IMR-90 (cell line): Measurements from ENCODE around the gene ATRX. TPM values are rescaled to one million over a fixed set of nuclear protein-coding genes. Genes with fewer than 3 reads are reported as not detected.

Experiments used
- ATAC-seq: fragments of 200-7000 bp; cut with Tn5 transposase; 2 replicates; pipeline ENCODE4 v1.9.1; 2020; ENCODE audit warnings: low read depth, mild to moderate bottlenecking, moderate library complexity
- BruUV-seq: library from RNA; stranded (reverse); fragments of 400-500 nt; replicated peaks from 2 replicates; lab custom pipeline; 2021; lab: Mats Ljungman, UMichigan
- CTCF ChIA-PET: fragments of 300-600 bp; formaldehyde crosslinking; extraction: SDS; loops from one replicate; lab custom pipeline; 2021; ENCODE audit warnings: antibody characterized with exemption; lab: Yijun Ruan, JAX
- POLR2A ChIA-PET: fragments of 300-600 bp; sonication (Branson Sonifier 250); formaldehyde crosslinking; loops from one replicate; lab custom pipeline; 2022; ENCODE audit warnings: antibody characterized with exemption; ENCODE audit not compliant: unreplicated experiment; lab: Charles Lee
- DNase-seq: peaks from one replicate; pipeline ENCODE4 v3.0.0; 2013
- H2AFZ ChIP-seq: replicated peaks from 2 replicates; pipeline ENCODE3; 2013; ENCODE audit warnings: low read length, mild to moderate bottlenecking; ENCODE audit not compliant: poor library complexity
- H2AK5ac ChIP-seq: 2 replicates; pipeline ENCODE4 v1.6.1; 2013; ENCODE audit warnings: low read depth, low read length, inconsistent platforms
- H2AK9ac ChIP-seq: replicated peaks from 2 replicates; pipeline ENCODE3; 2013; ENCODE audit warnings: mild to moderate bottlenecking, low read depth, low read length, moderate library complexity; ENCODE audit not compliant: poor library complexity
- H2BK120ac ChIP-seq: 2 replicates; pipeline ENCODE4 v1.6.1; 2013; ENCODE audit warnings: low read depth, low read length, inconsistent platforms
- H2BK15ac ChIP-seq: 3 replicates; pipeline ENCODE4 v1.6.1; 2013; ENCODE audit warnings: low read depth, low read length, inconsistent platforms
- H2BK20ac ChIP-seq: 2 replicates; pipeline ENCODE4 v1.6.1; 2013; ENCODE audit warnings: low read depth, mild to moderate bottlenecking, inconsistent platforms, low read length, moderate library complexity
- H2BK5ac ChIP-seq: 2 replicates; pipeline ENCODE4 v1.6.1; 2013; ENCODE audit warnings: mild to moderate bottlenecking, low read depth, low read length, inconsistent platforms; ENCODE audit not compliant: poor library complexity, severe bottlenecking
- H3K14ac ChIP-seq: replicated peaks from 2 replicates; pipeline ENCODE4 v1.6.1; 2013; ENCODE audit warnings: low read depth, low read length, inconsistent platforms
- H3K18ac ChIP-seq: 2 replicates; pipeline ENCODE4 v1.6.1; 2013; ENCODE audit warnings: low read depth, low read length, control low read depth
- H3K23ac ChIP-seq: 2 replicates; pipeline ENCODE4 v1.6.1; 2013; ENCODE audit warnings: low read depth, low read length, inconsistent platforms
- H3K27ac ChIP-seq: 2 replicates; pipeline ENCODE4 v1.5.1; 2013; ENCODE audit warnings: mild to moderate bottlenecking, control low read depth, low read length; ENCODE audit not compliant: insufficient read depth
- H3K27me3 ChIP-seq: 2 replicates; pipeline ENCODE4 v1.6.1; 2013; ENCODE audit warnings: low read length; ENCODE audit not compliant: control insufficient read depth, insufficient read depth
- H3K36me3 ChIP-seq: 2 replicates; pipeline ENCODE4 v1.6.1; 2013; ENCODE audit warnings: low read length, mixed read lengths; ENCODE audit not compliant: control insufficient read depth, insufficient read depth
- H3K4ac ChIP-seq: 2 replicates; pipeline ENCODE4 v1.6.1; 2013; ENCODE audit warnings: low read depth, low read length, inconsistent platforms
- H3K4me1 ChIP-seq: 2 replicates; pipeline ENCODE4 v1.6.1; 2013; ENCODE audit warnings: low read length, mixed read lengths; ENCODE audit not compliant: control insufficient read depth, insufficient read depth
- H3K4me2 ChIP-seq: 2 replicates; pipeline ENCODE4 v1.6.1; 2013; ENCODE audit warnings: low read depth, mild to moderate bottlenecking, control low read depth, low read length, moderate library complexity
- H3K4me3 ChIP-seq: 2 replicates; pipeline ENCODE4 v1.5.1; 2013; ENCODE audit warnings: low read depth, mild to moderate bottlenecking, control low read depth, low read length, moderate library complexity; ENCODE audit not compliant: insufficient read depth
- H3K56ac ChIP-seq: 2 replicates; pipeline ENCODE4 v1.6.1; 2013; ENCODE audit warnings: low read length, inconsistent platforms; ENCODE audit not compliant: insufficient read depth; ENCODE audit errors: extremely low read depth
- H3K79me1 ChIP-seq, 2 experiments: 2 replicates each; pipeline ENCODE4 v1.6.1; 2013; ENCODE audit warnings: low read length in 2 of 2, inconsistent platforms in 1 of 2, low read depth in 1 of 2
- H3K9ac ChIP-seq: 2 replicates; pipeline ENCODE4 v1.6.1; 2013; ENCODE audit warnings: low read depth, low read length, control low read depth
- H3K9me1 ChIP-seq: 2 replicates; pipeline ENCODE4 v1.6.1; 2013; ENCODE audit warnings: low read length, inconsistent platforms; ENCODE audit not compliant: insufficient read depth
- H3K9me3 ChIP-seq: 2 replicates; pipeline ENCODE4 v1.6.1; 2013; ENCODE audit warnings: low read length; ENCODE audit not compliant: control insufficient read depth, insufficient read depth
- H4K20me1 ChIP-seq: 2 replicates; pipeline ENCODE4 v1.6.1; 2013; ENCODE audit warnings: low read length, inconsistent platforms; ENCODE audit not compliant: insufficient read depth
- H4K5ac ChIP-seq: 2 replicates; pipeline ENCODE4 v1.6.1; 2013; ENCODE audit warnings: mild to moderate bottlenecking, low read depth, low read length, control low read depth
- H4K8ac ChIP-seq, 2 experiments: 2 replicates each; pipeline ENCODE4 v1.6.1; 2013; ENCODE audit warnings: low read depth in 2 of 2, low read length in 2 of 2, control low read depth in 1 of 2, inconsistent platforms in 1 of 2
- H4K91ac ChIP-seq: 2 replicates; pipeline ENCODE4 v1.6.1; 2013; ENCODE audit warnings: low read depth, low read length, inconsistent platforms; ENCODE audit not compliant: insufficient read depth
- CEBPB ChIP-seq: IDR thresholded peaks from 2 replicates; pipeline ENCODE4 v1.6.1; 2012; ENCODE audit warnings: low read depth, low read length, improper control_type of control experiment
- CHD1 ChIP-seq: IDR thresholded peaks from 2 replicates; pipeline ENCODE4 v1.6.1; 2012; ENCODE audit warnings: low read depth, low read length, improper control_type of control experiment
- CTCF ChIP-seq: conservative IDR thresholded peaks from 2 replicates; pipeline ENCODE4 v1.5.1; 2012; ENCODE audit warnings: mild to moderate bottlenecking, low read depth, low read length, improper control_type of control experiment
- FOS ChIP-seq: fragments of 150-350 bp; IDR thresholded peaks from 2 replicates; pipeline ENCODE4 v1.6.1; 2016; ENCODE audit warnings: low read depth, low read length
- MAZ ChIP-seq: IDR thresholded peaks from 2 replicates; pipeline ENCODE4 v1.6.1; 2012; ENCODE audit warnings: low read depth, mild to moderate bottlenecking, low read length, improper control_type of control experiment, moderate library complexity, borderline replicate concordance
- MXI1 ChIP-seq: IDR thresholded peaks from 2 replicates; pipeline ENCODE4 v1.6.1; 2012; ENCODE audit warnings: low read depth, mild to moderate bottlenecking, low read length, moderate library complexity, borderline replicate concordance
- NFE2L2 ChIP-seq: fragments of 150-350 bp; IDR thresholded peaks from 2 replicates; pipeline ENCODE4 v1.6.1; 2016; ENCODE audit warnings: low read depth, mild to moderate bottlenecking, low read length
- RCOR1 ChIP-seq: IDR thresholded peaks from 2 replicates; pipeline ENCODE4 v1.6.1; 2012; ENCODE audit warnings: mild to moderate bottlenecking, low read length, improper control_type of control experiment; ENCODE audit not compliant: insufficient replicate concordance
- RFX5 ChIP-seq: IDR thresholded peaks from 2 replicates; pipeline ENCODE4 v1.8.0; 2012; ENCODE audit warnings: low read depth, mild to moderate bottlenecking, low read length, moderate library complexity
- SMC3 ChIP-seq: fragments of 150-350 bp; IDR thresholded peaks from 2 replicates; pipeline ENCODE4 v1.6.1; 2016; ENCODE audit warnings: low read depth, mild to moderate bottlenecking, antibody characterized with exemption, low read length, moderate library complexity
- USF2 ChIP-seq: fragments of 150-350 bp; IDR thresholded peaks from 2 replicates; pipeline ENCODE4 v1.6.1; 2017; ENCODE audit warnings: mild to moderate bottlenecking, antibody characterized with exemption, low read length, low read depth
- WGBS, 2 experiments: methylation state at CpG; one replicate each; pipeline versions ENCODE4 v1.1.5 to v1.1.7; 2013; ENCODE audit warnings: missing lambda C conversion rate in 2 of 2; ENCODE audit not compliant: insufficient read length in 1 of 2; ENCODE audit errors: extremely low coverage in 2 of 2; 5-methylcytosine and 5-hydroxymethylcytosine counted together
- dilution Hi-C: fragments of 300-500 bp; cut with HindIII; formaldehyde crosslinking; loops from one replicate; pipeline ENCODE4 v1.14.3; 2018; ENCODE audit warnings: low sequenced_read_pairs; ENCODE audit not compliant: unreplicated experiment
- in situ Hi-C: fragments of 300-500 bp; cut with MboI; formaldehyde crosslinking; loops from 3 replicates; pipeline ENCODE4 v1.14.3; 2019; ENCODE audit warnings: low sequenced_read_pairs, inconsistent platforms, mixed read lengths
- intact Hi-C: fragments of 100-400 bp; cut with micrococcal nuclease; formaldehyde crosslinking; loops from 2 replicates; pipeline ENCODE4 v1.10.0; 2022
- polyA plus RNA-seq, 3 experiments: library from polyadenylated mRNA; depleted of rRNA; stranded (reverse); fragments of >200 nt; gene quantifications; 2 replicates each; pipeline ENCODE4 v1.2.3, GENCODE V29; 2012; ENCODE audit warnings: low replicate concordance in 1 of 3
- total RNA-seq: library from RNA; depleted of rRNA; stranded (reverse); fragments of >200 nt; gene quantifications from 2 replicates; pipeline ENCODE4 v1.2.3, GENCODE V29; 2012

Gene ATRX
- total and polyA plus RNA-seq, 2 of the 4 experiments (the other 2 are of a cell fraction): 20.7 to 73.8 TPM

GRCh38 chrX:77595848-77596247 lies 190.2 kb downstream of the ATRX start:
- CTCF ChIA-PET: interaction anchor here (1.2 kb wide), 1 partner anchor 12 kb away, joined by 3 read pairs; no protein-coding TSS in a partner anchor

More at GRCh38 chrX:77595848-77596247, 190.2 kb downstream of the ATRX start:
- H3K4me2 ChIP-seq: no peak overlapping the region
- no peaks in the 10 kb centered on the region for H4K20me1 ChIP-seq
- H3K36me3 ChIP-seq: 0 out of 2 replicates have a peak, but pooled peaks cover 2% of the 10 kb centered on the region
- no peak overlapping the region for H4K91ac ChIP-seq
- ATAC-seq (no peak), DNase-seq (peak; percentile 13)
- H3K9me1 ChIP-seq: no peaks in the 10 kb centered on the region
- no peak overlapping the region for H4K5ac ChIP-seq
- H3K79me1 ChIP-seq: no peaks in the 10 kb centered on the region
- no peak overlapping the region for H2BK120ac ChIP-seq
- no peak overlapping the region for H3K4ac ChIP-seq
- no peak overlapping the region for H2AFZ ChIP-seq
- no peak overlapping the region for H3K14ac ChIP-seq
- no peak overlapping the region for H3K4me3 ChIP-seq
- dilution Hi-C loops: no loop called here
- no peak overlapping the region for H2BK5ac ChIP-seq
- no peak overlapping the region for H3K18ac ChIP-seq
- WGBS, 2 experiments: no CpG with 5 or more reads among the region's 4 CpGs
- POLR2A ChIA-PET: no interaction called here
- BruUV-seq: no TSS peak
- no peak overlapping the region for H2AK9ac ChIP-seq
- in situ Hi-C loops: no loop called here
- H3K4me1 ChIP-seq: no peaks in the 10 kb centered on the region
- intact Hi-C loops: no loop called here
- no peak overlapping the region for H2BK20ac ChIP-seq
- no peaks in the 10 kb centered on the region for H3K9me3 ChIP-seq
- no peak overlapping the region for H2BK15ac ChIP-seq
- no peak overlapping the region for H3K56ac ChIP-seq
- H4K8ac ChIP-seq: no peak overlapping the region
- H3K9ac ChIP-seq: no peak overlapping the region
- no peak overlapping the region for H3K23ac ChIP-seq
- no peaks in the 10 kb centered on the region for H3K27me3 ChIP-seq
- TF ChIP-seq RFX5: no peak
- no peak for TF ChIP-seq USF2
- no peak for TF ChIP-seq CTCF
- TF ChIP-seq MAZ: no peak
- no peak for TF ChIP-seq CEBPB
- TF ChIP-seq MXI1: no peak
- TF ChIP-seq FOS: no peak
- no peak for TF ChIP-seq SMC3
- no peak for TF ChIP-seq RCOR1
- no peak for TF ChIP-seq CHD1
- TF ChIP-seq NFE2L2: no peak
- no peak overlapping the region for H2AK5ac ChIP-seq
- no peak overlapping the region for H3K27ac ChIP-seq
